GM20000 (cell line): ENCODE measurements around the gene GPRASP3.

ENCODE experiments used
- DNase-seq: peaks from one replicate; pipeline ENCODE4 v3.0.0; 2012; ENCODE audit warnings: low spot score
- TF ChIP-seq, protein P1 (sequence below): IDR thresholded peaks from 2 replicates; pipeline ENCODE4 v1.5.1; 2012; ENCODE audit warnings: mild to moderate bottlenecking, control low read depth; ENCODE audit errors: extremely low read depth, missing control alignments

Gene GPRASP3

DNA sequence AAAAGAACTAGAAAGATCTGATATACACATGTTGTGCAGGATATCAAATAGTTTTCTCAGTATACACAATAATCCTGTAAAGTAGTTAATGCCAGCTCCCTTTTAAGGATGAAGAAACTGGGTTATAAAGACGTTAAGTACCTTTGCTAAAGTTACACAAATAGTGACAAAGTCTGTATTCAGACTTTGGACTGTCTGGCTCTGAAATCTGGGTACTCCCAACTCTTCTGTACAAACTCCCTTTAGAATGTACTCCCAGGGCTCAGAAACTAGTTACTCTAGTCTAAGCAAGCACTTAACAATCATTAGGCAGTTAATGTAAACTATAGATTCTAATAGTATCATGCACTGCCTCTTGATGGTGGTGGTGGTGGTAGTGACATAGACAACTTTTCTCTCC lies 7.2 kb downstream of the GPRASP3 start:
- no peak for DNase-seq
- TF ChIP-seq, protein P1, sequence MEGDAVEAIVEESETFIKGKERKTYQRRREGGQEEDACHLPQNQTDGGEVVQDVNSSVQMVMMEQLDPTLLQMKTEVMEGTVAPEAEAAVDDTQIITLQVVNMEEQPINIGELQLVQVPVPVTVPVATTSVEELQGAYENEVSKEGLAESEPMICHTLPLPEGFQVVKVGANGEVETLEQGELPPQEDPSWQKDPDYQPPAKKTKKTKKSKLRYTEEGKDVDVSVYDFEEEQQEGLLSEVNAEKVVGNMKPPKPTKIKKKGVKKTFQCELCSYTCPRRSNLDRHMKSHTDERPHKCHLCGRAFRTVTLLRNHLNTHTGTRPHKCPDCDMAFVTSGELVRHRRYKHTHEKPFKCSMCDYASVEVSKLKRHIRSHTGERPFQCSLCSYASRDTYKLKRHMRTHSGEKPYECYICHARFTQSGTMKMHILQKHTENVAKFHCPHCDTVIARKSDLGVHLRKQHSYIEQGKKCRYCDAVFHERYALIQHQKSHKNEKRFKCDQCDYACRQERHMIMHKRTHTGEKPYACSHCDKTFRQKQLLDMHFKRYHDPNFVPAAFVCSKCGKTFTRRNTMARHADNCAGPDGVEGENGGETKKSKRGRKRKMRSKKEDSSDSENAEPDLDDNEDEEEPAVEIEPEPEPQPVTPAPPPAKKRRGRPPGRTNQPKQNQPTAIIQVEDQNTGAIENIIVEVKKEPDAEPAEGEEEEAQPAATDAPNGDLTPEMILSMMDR = no peak

DNA sequence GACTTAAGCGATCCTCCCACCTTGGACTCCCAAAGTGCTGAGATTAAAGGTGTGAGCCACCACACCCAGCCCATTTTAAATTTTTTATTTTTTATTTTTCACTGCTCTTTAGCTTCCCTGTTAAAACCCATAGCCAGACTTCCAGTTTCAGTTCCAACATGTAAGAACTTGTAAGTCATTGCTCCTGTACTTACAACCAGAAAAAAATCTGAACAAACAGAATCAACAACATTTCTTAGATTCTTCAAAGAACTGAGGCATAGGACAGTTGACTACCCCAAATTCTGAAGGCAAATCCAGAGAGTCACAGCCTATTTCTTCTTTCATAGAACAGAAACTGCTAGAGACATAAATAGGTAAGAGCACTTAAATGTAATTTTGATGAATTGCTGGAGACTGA lies 8.1 kb downstream of the GPRASP3 start:
- TF ChIP-seq, protein P1 = no peak
- no peak for DNase-seq

DNA sequence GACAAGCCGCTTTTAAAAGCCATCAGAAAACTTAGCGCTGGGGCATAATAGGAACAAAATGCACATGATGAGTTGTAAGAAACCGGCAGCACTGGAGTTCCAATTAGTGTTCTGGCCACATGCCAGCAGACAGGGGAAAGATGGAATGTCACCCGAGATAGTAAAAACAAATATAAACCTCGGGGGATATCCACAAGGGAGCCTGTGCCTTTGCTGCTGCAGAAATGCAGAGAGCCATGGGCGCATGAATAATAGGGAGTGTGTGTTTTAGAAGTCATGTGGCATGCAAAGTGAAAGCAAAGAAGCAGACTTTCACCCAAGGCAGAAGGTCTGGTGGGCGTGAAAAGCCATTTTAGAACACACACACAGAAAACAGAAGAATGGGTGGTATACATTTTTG lies 19.1 kb downstream of the GPRASP3 start:
- TF ChIP-seq, protein P1 = no peak
- DNase-seq = no peak

DNA sequence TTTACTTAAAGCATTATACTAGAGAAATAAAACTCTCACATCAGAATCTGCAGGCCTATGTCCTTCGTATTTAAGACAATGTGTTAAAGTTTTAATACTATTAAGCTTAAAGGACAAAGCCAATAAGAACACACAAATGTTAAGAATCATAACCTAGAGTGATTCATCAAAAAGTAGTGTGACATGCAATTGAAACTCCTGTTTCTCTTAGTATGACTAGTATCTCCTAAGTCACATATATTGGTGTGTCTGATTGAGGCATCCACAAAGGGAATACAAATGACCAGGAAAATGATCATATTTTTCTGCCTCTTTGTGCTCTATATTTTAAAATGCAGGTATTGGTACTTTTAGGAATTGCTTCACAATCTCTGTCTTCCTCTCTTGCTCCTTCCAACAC lies 23.8 kb downstream of the GPRASP3 start:
- DNase-seq = no peak
- TF ChIP-seq, protein P1 = no peak

DNA sequence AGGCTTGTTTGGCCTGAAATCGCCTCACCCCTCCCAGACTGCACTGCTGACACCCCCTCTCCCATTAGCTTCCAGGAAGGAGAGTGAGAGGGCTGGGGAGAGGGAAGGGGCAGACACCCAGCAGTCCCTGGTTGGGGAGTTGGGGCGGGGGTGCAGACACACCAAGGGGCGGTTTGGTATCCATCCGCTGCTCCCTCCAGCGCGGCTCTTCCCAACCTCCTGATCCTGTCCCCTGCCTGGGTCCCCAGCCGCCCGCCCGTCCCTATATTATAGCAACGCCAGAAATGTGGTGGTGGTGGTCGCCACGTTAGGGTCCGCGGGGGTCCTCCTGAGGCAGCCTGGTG lies 24.9 kb downstream of the GPRASP3 start:
- TF ChIP-seq, protein P1 = no peak
- DNase-seq = no peak

DNA sequence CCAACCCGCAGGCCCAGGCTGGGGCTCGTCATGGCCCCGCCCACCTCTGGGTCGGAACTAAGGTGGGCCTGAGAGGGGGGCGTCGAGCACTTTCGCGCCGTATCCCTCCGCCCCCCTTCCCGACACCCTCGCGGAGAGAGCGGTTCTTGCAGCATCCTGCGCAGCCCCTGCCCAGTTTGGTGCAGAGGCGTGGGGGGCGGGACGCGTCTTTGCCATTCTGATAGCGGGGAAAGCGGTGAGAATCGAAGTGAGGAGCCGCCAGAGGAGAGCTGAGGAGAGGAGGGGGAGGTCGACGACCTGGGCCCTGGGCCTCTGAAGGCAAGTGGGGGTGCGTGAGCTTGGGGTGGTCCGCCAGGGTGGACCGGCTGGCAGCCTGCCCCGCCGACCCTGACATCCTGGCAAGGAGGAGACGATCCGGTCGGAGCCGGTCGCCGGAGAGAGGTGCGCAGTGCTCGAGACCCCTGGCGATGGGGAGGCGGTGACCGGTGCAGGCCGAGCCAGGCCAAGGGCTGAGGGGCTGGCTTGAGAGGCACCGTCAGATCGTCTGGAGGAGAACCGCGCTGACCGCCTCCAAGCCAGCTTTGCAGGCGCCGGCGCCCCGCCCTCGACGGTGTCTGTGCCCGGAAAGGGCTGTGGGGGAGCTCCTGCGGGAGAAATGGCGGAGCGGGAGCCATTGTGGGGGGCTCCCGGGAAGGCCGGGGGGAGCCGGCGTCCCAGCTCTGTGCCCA lies 25.5 kb downstream of the GPRASP3 start:
- DNase-seq = peak; percentile 8
- TF ChIP-seq, protein P1 = no peak

DNA sequence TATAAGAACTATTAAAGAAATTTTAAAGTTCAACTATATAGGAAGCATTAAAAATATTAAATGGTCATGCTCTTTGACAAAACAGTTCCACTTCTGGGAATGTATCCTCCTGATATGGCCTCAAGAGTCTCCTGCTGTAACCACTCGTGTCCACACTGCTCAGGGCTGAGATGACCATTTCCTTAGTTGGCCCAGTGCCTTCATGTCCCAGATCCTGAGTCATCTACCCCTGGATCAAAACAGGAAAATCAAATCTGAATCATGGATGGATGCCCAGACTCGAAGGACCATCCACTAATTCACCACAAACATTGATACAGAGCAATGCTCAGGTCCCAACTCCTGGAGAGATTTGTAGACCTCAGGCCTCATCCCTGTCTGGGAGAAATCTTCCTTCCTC lies 44.7 kb downstream of the GPRASP3 start:
- TF ChIP-seq, protein P1 = no peak
- no peak for DNase-seq
